PC-3 (cell line): Measurements from ENCODE around the gene MTFMT. TPM values are rescaled to one million over a fixed set of nuclear protein-coding genes. Genes with fewer than 3 reads are reported as not detected.
"Not testable (repeated sequence)": the region's sequence is repeated elsewhere in the genome, so short reads cannot be mapped to it uniquely, and the experiment has no call there.

Experiments
- ATAC-seq: fragments of 200-7000 bp; cut with Tn5 transposase; 2 replicates; pipeline ENCODE4 v1.9.1; 2020; ENCODE audit warnings: mild to moderate bottlenecking, moderate library complexity
- BruUV-seq: library from RNA; stranded (reverse); fragments of 400-500 nt; replicated peaks from 2 replicates; lab custom pipeline; 2021; lab: Mats Ljungman, UMichigan
- CTCF ChIA-PET: fragments of 300-600 bp; sonication (Branson Sonifier 250); formaldehyde crosslinking; loops from one replicate; lab custom pipeline; 2022; ENCODE audit warnings: antibody characterized with exemption; lab: Charles Lee
- POLR2A ChIA-PET: fragments of 300-600 bp; sonication (Branson Sonifier 250); formaldehyde crosslinking; loops from one replicate; lab custom pipeline; 2022; ENCODE audit warnings: antibody characterized with exemption; ENCODE audit not compliant: unreplicated experiment; lab: Charles Lee
- DNase-seq: peaks from one replicate; pipeline ENCODE4 v3.0.0-alpha.2; 2015
- H2AFZ ChIP-seq: fragments of 300-600 bp; sonication (generic); 2 replicates; pipeline ENCODE4 v1.6.0; 2016; ENCODE audit warnings: antibody characterized with exemption, low read length
- H3F3A ChIP-seq: fragments of 300-600 bp; sonication (generic); one replicate; pipeline ENCODE4 v1.6.0; 2017; ENCODE audit warnings: antibody characterized with exemption, low read length, control low read depth, mild to moderate bottlenecking; ENCODE audit not compliant: unreplicated experiment
- H3K27ac ChIP-seq: fragments of 300-600 bp; sonication (generic); 2 replicates; pipeline ENCODE4 v1.5.1; 2016; ENCODE audit warnings: mild to moderate bottlenecking, low read length
- H3K27me3 ChIP-seq: fragments of 300-600 bp; sonication (generic); 2 replicates; pipeline ENCODE4 v1.6.1; 2016; ENCODE audit warnings: low read length, mixed read lengths
- H3K36me3 ChIP-seq: fragments of 300-600 bp; sonication (generic); 2 replicates; pipeline ENCODE4 v1.6.1; 2016; ENCODE audit warnings: low read depth, mixed run types, low read length, mixed read lengths
- H3K4me1 ChIP-seq: fragments of 300-600 bp; sonication (generic); 2 replicates; pipeline ENCODE4 v1.5.1; 2016; ENCODE audit warnings: low read length; ENCODE audit not compliant: insufficient read depth
- H3K4me2 ChIP-seq: fragments of 300-600 bp; sonication (generic); 2 replicates; pipeline ENCODE4 v1.6.0; 2016; ENCODE audit warnings: low read length
- H3K4me3 ChIP-seq: fragments of 300-600 bp; sonication (generic); 2 replicates; pipeline ENCODE4 v1.5.1; 2016; ENCODE audit warnings: mild to moderate bottlenecking, low read length, mixed read lengths
- H3K79me2 ChIP-seq: fragments of 300-600 bp; sonication (generic); 2 replicates; pipeline ENCODE4 v1.6.1; 2017; ENCODE audit warnings: low read length, mixed read lengths
- H3K9ac ChIP-seq: fragments of 300-600 bp; sonication (generic); 2 replicates; pipeline ENCODE4 v1.6.0; 2016; ENCODE audit warnings: mild to moderate bottlenecking, low read length
- H3K9me2 ChIP-seq: fragments of 300-600 bp; sonication (generic); replicated peaks from 2 replicates; pipeline ENCODE4 v1.6.1; 2016; ENCODE audit warnings: mixed run types, low read length, mixed read lengths
- H3K9me3 ChIP-seq: fragments of 300-600 bp; sonication (generic); 2 replicates; pipeline ENCODE4 v1.6.1; 2016; ENCODE audit warnings: low read length, mixed read lengths
- H4K20me1 ChIP-seq: fragments of 300-600 bp; sonication (generic); 2 replicates; pipeline ENCODE4 v1.6.1; 2016; ENCODE audit warnings: low read length, mixed read lengths
- CTCF ChIP-seq: fragments of 300-600 bp; sonication (generic); conservative IDR thresholded peaks from 2 replicates; pipeline ENCODE4 v1.5.1; 2017; ENCODE audit warnings: antibody characterized with exemption, low read depth, mild to moderate bottlenecking, low read length
- EZH2 ChIP-seq: fragments of 300-600 bp; sonication (generic); IDR thresholded peaks from one replicate; pipeline ENCODE4 v1.6.1; 2017; ENCODE audit warnings: antibody characterized with exemption, mild to moderate bottlenecking, low read length; ENCODE audit not compliant: unreplicated experiment
- EZH2phosphoT487 ChIP-seq: fragments of 300-600 bp; sonication (generic); IDR thresholded peaks from 2 replicates; pipeline ENCODE4 v1.6.1; 2018; ENCODE audit warnings: mild to moderate bottlenecking, antibody characterized with exemption, low read length, borderline replicate concordance
- intact Hi-C: fragments of 100-400 bp; cut with micrococcal nuclease; formaldehyde crosslinking; loops from 2 replicates; pipeline ENCODE4 v1.9.0; 2023
- total RNA-seq: library from RNA; depleted of rRNA; stranded (reverse); fragments of >200 nt; gene quantifications from 2 replicates; pipeline ENCODE4 v1.2.3, GENCODE V29; 2014

The MTFMT gene
- total RNA-seq, 1 experiment from 2014 or later = 15.5 TPM

GRCh38 chr15:65020419-65020818 lies 9.0 kb downstream of the MTFMT start:
- no peak overlapping the region for H2AFZ ChIP-seq
- H3K9ac ChIP-seq = no peak overlapping the region
- peaks cover 19% of the 10 kb centered on the region; the same call in 1 of the 2 replicates for H3K36me3 ChIP-seq
- no peak overlapping the region for H3K27ac ChIP-seq
- ATAC-seq (peak; percentile 33; the same call in 1 of the 2 replicates), DNase-seq (no peak)
- ChIA-PET CTCF (no interaction called here), POLR2A (no interaction called here)
- no peaks in the 10 kb centered on the region for H3K9me3 ChIP-seq
- no peak for TF ChIP-seq CTCF
- no peak for TF ChIP-seq EZH2
- TF ChIP-seq EZH2phosphoT487 = no peak
- no peaks in the 10 kb centered on the region for H3K9me2 ChIP-seq
- H3K4me2 ChIP-seq = no peak overlapping the region
- no peaks in the 10 kb centered on the region for H3K79me2 ChIP-seq
- no TSS peak for BruUV-seq
- no peaks in the 10 kb centered on the region for H3K27me3 ChIP-seq
- H3F3A ChIP-seq = no peaks in the 10 kb centered on the region
- intact Hi-C loops = no loop called here
- H3K4me1 ChIP-seq = no peaks in the 10 kb centered on the region
- H3K4me3 ChIP-seq = no peak overlapping the region
- no peaks in the 10 kb centered on the region for H4K20me1 ChIP-seq

GRCh38 chr15:65011198-65011597 lies 18.2 kb downstream of the MTFMT start:
- intact Hi-C loops, H3K79me2 ChIP-seq, H3K9me3 ChIP-seq, POLR2A ChIA-PET, ATAC-seq, H3K9ac ChIP-seq, H3K27me3 ChIP-seq, H3K27ac ChIP-seq, H3K4me2 ChIP-seq, H3K4me3 ChIP-seq, BruUV-seq, H3K4me1 ChIP-seq, H3K9me2 ChIP-seq, H3F3A ChIP-seq, H2AFZ ChIP-seq, H4K20me1 ChIP-seq, DNase-seq: not testable (repeated sequence)
- CTCF ChIA-PET = interaction anchor here (0.6 kb wide), 1 partner anchor 67 kb away, joined by 6 read pairs; no protein-coding TSS in a partner anchor
- peaks cover 25% of the 10 kb centered on the region for H3K36me3 ChIP-seq

- BruUV-seq = no TSS peak
- H3K27ac ChIP-seq = no peak overlapping the region
- H2AFZ ChIP-seq = no peak overlapping the region
- no peaks in the 10 kb centered on the region for H3K79me2 ChIP-seq
- H3K9me2 ChIP-seq = no peaks in the 10 kb centered on the region
- no peaks in the 10 kb centered on the region for H3K4me1 ChIP-seq
- no peak for ATAC-seq
- no peak overlapping the region for H3K4me2 ChIP-seq
- no peaks in the 10 kb centered on the region for H3K9me3 ChIP-seq
- no peak overlapping the region for H3K9ac ChIP-seq
- TF ChIP-seq EZH2phosphoT487 = no peak
- TF ChIP-seq EZH2 = no peak
- no peak for TF ChIP-seq CTCF
- no peaks in the 10 kb centered on the region for H3F3A ChIP-seq
- ChIA-PET CTCF (no interaction called here), POLR2A (no interaction called here)
- intact Hi-C loops = no loop called here
- no peak overlapping the region for H3K4me3 ChIP-seq
- peaks cover 17% of the 10 kb centered on the region for H3K36me3 ChIP-seq
- H4K20me1 ChIP-seq = no peaks in the 10 kb centered on the region
- H3K27me3 ChIP-seq = no peaks in the 10 kb centered on the region
- no peak for DNase-seq
Measured at GRCh38 chr15:65008983-65009382, 20.5 kb downstream of the MTFMT start.
